Measurements from ENCODE around the gene DUSP15.

Gene DUSP15

GRCh38 chr20:31859998-31860380 lies 10.3 kb downstream of the DUSP15 start:
- no peak for DNase-seq

GRCh38 chr20:31859266-31859997 lies 10.9 kb downstream of the DUSP15 start:
- DNase-seq = peak; percentile 30

- peak; percentile 45 for DNase-seq
These were observed 11.6 kb downstream of the DUSP15 start for GRCh38 chr20:31858760-31859083.

GRCh38 chr20:31857861-31858759 lies 12.2 kb downstream of the DUSP15 start:
- DNase-seq = peak; percentile 35

GRCh38 chr20:31856516-31856915 lies 13.8 kb downstream of the DUSP15 start:
- DNase-seq = no peak

GRCh38 chr20:31853481-31853880 lies 16.8 kb downstream of the DUSP15 start:
- no peak for DNase-seq

GRCh38 chr20:31851240-31851955 lies 18.9 kb downstream of the DUSP15 start:
- no peak for DNase-seq

GRCh38 chr20:31849306-31849930 lies 20.9 kb downstream of the DUSP15 start:
- DNase-seq = no peak

- DNase-seq = no peak
These were observed 22.0 kb downstream of the DUSP15 start for GRCh38 chr20:31848088-31848999.

- DNase-seq = no peak
These were observed 23.6 kb downstream of the DUSP15 start for GRCh38 chr20:31846793-31847138.

GRCh38 chr20:31845300-31845863 lies 24.9 kb downstream of the DUSP15 start, which contains the start of gene FOXS1:
FOXS1 (minus strand) TSS chr20:31845604; CDS start chr20:31845542, 62 bp downstream.
- peak; percentile 69 for DNase-seq

- DNase-seq = no peak
These were observed 25.5 kb downstream of the DUSP15 start for GRCh38 chr20:31844737-31845299.

GRCh38 chr20:31843881-31844280 lies 26.4 kb downstream of the DUSP15 start:
- no peak for DNase-seq

GRCh38 chr20:31843288-31843687 lies 27.0 kb downstream of the DUSP15 start:
- DNase-seq = no peak

GRCh38 chr20:31842471-31843157 lies 27.7 kb downstream of the DUSP15 start:
- DNase-seq = no peak

GRCh38 chr20:31841928-31842327 lies 28.4 kb downstream of the DUSP15 start:
- DNase-seq = no peak

- no peak for DNase-seq
These were observed 29.2 kb downstream of the DUSP15 start for GRCh38 chr20:31840906-31841816.

GRCh38 chr20:31839782-31840487 lies 30.4 kb downstream of the DUSP15 start:
- no peak for DNase-seq

Data from right forelimb (tissue), 1 donor.